Cardiac muscle cell (in vitro differentiated cells and primary cell): ENCODE data around the gene RUNX3. TPM values are rescaled to one million over a fixed set of nuclear protein-coding genes. Genes with fewer than 3 reads are reported as not detected.

Experiments used
- DNase-seq, 2 donors: peaks; one replicate each; pipeline versions ENCODE4 v3.0.0 to v3.0.0-alpha.2; 2010 to 2017; ENCODE audit warnings: low read depth in 1 of 2, low spot score in 1 of 2
- H3K27ac ChIP-seq: fragments of 200-600 bp; sonication (generic); 2 replicates; pipeline ENCODE4 v1.5.1; 2016
- H3K27me3 ChIP-seq: fragments of 200-600 bp; sonication (generic); 2 replicates; pipeline ENCODE4 v1.6.0; 2016; ENCODE audit warnings: control low read depth
- H3K36me3 ChIP-seq: fragments of 200-600 bp; sonication (generic); 2 replicates; pipeline ENCODE4 v1.5.1; 2016; ENCODE audit warnings: control low read depth
- H3K4me1 ChIP-seq: fragments of 200-600 bp; sonication (generic); 2 replicates; pipeline ENCODE4 v1.8.1; 2017; ENCODE audit warnings: low read depth, mild to moderate bottlenecking, mixed run types
- H3K4me3 ChIP-seq: fragments of 200-600 bp; sonication (generic); 2 replicates; pipeline ENCODE4 v1.5.1; 2016; ENCODE audit warnings: mild to moderate bottlenecking
- H3K9me3 ChIP-seq: fragments of 200-600 bp; sonication (generic); 2 replicates; pipeline ENCODE4 v1.5.1; 2017; ENCODE audit warnings: low read depth, mild to moderate bottlenecking, control low read depth
- polyA plus RNA-seq: library from polyadenylated mRNA; unstranded; fragments of >200 nt; fragmentation: Nextera tagmentation; extraction: Ambion mirVana; gene quantifications from 2 replicates; pipeline ENCODE4 v1.2.1, GENCODE V29; 2016
- total RNA-seq: library from RNA; depleted of rRNA; stranded (reverse); fragments of >200 nt; gene quantifications from 2 replicates; pipeline ENCODE4 v1.2.3, GENCODE V29; 2016
- TF ChIP-seq, protein P1 (sequence below): IDR thresholded peaks from 2 replicates; pipeline ENCODE4 v1.5.1; 2012; ENCODE audit warnings: low read depth, mild to moderate bottlenecking, low read length

The RUNX3 gene
- total and polyA plus RNA-seq, 2 experiments from 2014 or later = not detected

GRCh38 chr1:24960071-24960801 lies 30.2 kb upstream of the RUNX3 start:
- H3K9me3 ChIP-seq = no peaks in the 10 kb centered on the region
- no peaks in the 10 kb centered on the region for H3K4me1 ChIP-seq
- no peaks in the 10 kb centered on the region for H3K27me3 ChIP-seq
- no peak overlapping the region for H3K4me3 ChIP-seq
- TF ChIP-seq, protein P1, sequence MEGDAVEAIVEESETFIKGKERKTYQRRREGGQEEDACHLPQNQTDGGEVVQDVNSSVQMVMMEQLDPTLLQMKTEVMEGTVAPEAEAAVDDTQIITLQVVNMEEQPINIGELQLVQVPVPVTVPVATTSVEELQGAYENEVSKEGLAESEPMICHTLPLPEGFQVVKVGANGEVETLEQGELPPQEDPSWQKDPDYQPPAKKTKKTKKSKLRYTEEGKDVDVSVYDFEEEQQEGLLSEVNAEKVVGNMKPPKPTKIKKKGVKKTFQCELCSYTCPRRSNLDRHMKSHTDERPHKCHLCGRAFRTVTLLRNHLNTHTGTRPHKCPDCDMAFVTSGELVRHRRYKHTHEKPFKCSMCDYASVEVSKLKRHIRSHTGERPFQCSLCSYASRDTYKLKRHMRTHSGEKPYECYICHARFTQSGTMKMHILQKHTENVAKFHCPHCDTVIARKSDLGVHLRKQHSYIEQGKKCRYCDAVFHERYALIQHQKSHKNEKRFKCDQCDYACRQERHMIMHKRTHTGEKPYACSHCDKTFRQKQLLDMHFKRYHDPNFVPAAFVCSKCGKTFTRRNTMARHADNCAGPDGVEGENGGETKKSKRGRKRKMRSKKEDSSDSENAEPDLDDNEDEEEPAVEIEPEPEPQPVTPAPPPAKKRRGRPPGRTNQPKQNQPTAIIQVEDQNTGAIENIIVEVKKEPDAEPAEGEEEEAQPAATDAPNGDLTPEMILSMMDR = no peak
- no peaks in the 10 kb centered on the region for H3K36me3 ChIP-seq
- no peak overlapping the region for H3K27ac ChIP-seq
- no peak for DNase-seq

GRCh38 chr1:24959623-24959975 lies 29.5 kb upstream of the RUNX3 start:
- TF ChIP-seq, protein P1 = no peak
- Histone ChIP-seq H3K27me3 (no peaks in the 10 kb centered on the region), H3K36me3 (no peaks in the 10 kb centered on the region), H3K4me1 (no peaks in the 10 kb centered on the region), H3K4me3 (no peak overlapping the region), H3K27ac (no peak overlapping the region), H3K9me3 (no peaks in the 10 kb centered on the region)
- DNase-seq = no peak

GRCh38 chr1:24958766-24959622 lies 28.9 kb upstream of the RUNX3 start:
- Histone ChIP-seq H3K36me3 (no peaks in the 10 kb centered on the region), H3K27ac (no peak overlapping the region), H3K4me1 (no peaks in the 10 kb centered on the region), H3K4me3 (no peak overlapping the region), H3K9me3 (no peaks in the 10 kb centered on the region), H3K27me3 (no peaks in the 10 kb centered on the region)
- no peak for DNase-seq
- TF ChIP-seq, protein P1 = no peak

- Histone ChIP-seq H3K27me3 (no peaks in the 10 kb centered on the region), H3K4me3 (no peak overlapping the region), H3K27ac (no peak overlapping the region)
Observed at GRCh38 chr1:24957808-24958752, 28.0 kb upstream of the RUNX3 start.

More at GRCh38 chr1:24957808-24958752, 28.0 kb upstream of the RUNX3 start:
- H3K9me3 ChIP-seq = no peaks in the 10 kb centered on the region
- no peaks in the 10 kb centered on the region for H3K4me1 ChIP-seq
- DNase-seq = no peak
- TF ChIP-seq, protein P1 = no peak
- H3K36me3 ChIP-seq = no peaks in the 10 kb centered on the region
